Activated naive CD8-positive, alpha-beta T cell treated with anti-CD3 and anti-CD28 coated beads, Interleukin-2, amount 50 U/mL, for 16 hours (primary cell): ENCODE results near the gene ERMARD.

Source experiments
- DNase-seq: peaks from one replicate; pipeline ENCODE4 v3.0.0-alpha.2; 2020; ENCODE audit warnings: low read depth, low spot score

ERMARD gene

GRCh38 chr6:169783971-169784820 is 32.8 kb downstream of the ERMARD start:
- no peak for DNase-seq

DNA sequence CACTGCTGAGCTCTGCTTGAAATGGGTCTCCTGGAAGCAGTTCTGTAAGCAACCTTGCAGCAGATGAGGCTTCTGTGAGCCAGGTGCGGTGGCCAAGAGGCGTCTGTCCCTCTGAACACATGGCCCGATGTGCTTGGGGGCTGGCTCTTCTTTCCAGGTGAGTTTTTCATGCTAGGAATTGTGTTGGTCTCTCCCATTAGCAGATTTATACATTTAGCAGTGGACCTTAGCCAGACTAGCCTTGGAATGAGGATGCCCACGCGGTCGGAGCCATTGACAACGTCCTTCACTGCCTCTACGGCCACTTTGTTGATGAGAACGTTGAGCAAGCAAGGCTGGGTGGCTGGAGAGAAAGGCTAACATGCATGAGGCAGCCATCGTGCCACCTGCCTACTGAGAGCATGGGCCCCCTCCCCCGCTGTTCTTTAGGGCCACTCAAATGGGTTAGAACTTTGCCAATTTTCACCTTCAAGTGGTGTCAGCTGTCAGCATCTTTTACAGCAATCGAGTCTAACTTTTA is 33.5 kb downstream of the ERMARD start:
- DNase-seq = no peak

GRCh38 chr6:169785566-169785965 is 34.1 kb downstream of the ERMARD start:
- DNase-seq = no peak

DNA sequence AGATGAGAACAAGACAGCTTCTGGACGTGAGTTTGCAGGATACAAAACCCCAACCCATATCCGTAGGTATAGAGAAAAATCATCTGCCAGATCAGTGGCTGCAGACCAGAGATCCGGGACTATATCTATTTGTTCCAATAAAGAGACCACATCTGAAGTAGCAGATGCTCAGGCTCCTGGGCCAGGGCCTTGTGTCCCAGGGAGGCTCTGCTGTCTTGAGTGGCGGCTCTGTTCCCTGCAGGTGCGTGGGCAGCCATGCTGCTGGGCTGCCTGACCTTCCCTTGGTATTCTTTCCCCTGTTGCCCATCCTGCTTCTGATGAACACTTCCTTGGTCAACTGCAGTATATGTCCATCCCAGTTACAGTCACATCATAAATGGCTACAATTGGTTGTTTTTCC is 34.9 kb downstream of the ERMARD start:
- no peak for DNase-seq

DNA sequence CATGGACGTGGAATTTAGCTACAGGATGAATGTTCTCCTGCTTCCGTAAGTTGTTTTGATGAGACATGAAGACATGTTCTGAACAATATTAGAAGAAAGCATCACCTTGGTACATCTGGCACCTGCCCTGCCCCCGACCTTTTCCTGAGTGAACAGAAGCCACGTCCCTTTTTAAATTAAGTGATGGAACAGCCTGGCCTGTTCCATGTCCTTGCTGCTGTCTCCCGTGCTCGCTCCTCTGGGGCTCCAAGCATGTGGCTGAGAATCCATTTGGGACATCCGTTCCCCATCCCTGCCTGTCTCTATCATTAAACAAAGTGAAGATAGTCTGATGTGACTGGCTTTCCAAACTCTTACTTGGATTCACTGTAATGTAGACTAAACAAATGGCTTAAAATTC is 36.4 kb downstream of the ERMARD start:
- DNase-seq = no peak

DNA sequence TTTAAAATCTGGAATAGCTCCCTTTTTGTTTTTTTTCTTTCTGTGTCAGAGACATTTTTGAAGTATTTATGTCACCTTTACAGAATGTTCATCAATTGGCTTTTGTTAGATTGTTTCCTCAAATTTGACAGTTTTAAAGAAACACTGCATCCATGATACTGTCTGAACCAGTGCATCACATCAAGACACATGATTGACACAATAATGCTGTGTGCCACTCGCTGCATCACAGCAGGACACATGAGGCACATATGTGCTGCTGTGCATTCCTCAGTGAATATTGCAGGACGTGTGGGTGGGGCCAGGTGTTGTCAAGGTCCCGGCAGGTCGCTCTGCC is 37.4 kb downstream of the ERMARD start:
- DNase-seq = no peak

- DNase-seq = no peak
These were observed 37.9 kb downstream of the ERMARD start for GRCh38 chr6:169789146-169789943.

- peak; percentile 45 for DNase-seq
These were observed 38.8 kb downstream of the ERMARD start for GRCh38 chr6:169789944-169790927.

GRCh38 chr6:169791721-169792131 is 40.3 kb downstream of the ERMARD start:
- no peak for DNase-seq

DNA sequence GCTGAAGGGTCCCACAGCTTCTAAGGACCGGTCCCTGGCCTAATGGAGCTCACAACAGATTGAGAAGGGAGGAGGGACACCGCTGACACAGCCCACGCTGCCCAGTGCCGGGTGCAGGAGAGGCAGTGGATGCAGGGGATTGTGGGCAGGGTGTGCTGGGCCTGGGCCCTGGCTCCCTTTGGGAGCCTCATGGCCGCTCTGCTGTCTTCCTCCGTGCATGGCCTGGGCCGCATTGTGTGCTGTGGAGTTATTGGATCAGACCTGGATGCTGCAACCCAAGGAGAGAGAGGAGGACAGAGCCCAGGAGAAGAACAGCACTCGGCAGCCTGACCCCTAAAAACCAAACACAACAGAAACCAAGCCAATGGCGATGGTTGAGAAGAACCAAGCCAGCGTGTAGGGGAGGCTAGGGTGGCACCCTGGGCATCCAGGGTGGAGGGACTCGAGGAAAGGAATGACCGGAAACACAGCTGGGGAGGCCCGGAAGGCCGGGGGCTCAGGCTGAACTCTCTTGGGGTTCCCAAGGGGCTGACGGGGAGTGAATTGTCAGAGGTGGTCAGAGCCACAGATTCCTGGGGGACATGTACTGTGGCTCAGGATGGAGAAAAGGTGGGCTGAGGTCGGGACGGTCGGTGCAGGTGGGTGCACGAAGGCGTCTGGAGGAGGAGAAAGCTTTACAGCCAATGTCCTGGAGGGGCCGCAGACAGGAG is 41.0 kb downstream of the ERMARD start:
- DNase-seq = no peak

DNA sequence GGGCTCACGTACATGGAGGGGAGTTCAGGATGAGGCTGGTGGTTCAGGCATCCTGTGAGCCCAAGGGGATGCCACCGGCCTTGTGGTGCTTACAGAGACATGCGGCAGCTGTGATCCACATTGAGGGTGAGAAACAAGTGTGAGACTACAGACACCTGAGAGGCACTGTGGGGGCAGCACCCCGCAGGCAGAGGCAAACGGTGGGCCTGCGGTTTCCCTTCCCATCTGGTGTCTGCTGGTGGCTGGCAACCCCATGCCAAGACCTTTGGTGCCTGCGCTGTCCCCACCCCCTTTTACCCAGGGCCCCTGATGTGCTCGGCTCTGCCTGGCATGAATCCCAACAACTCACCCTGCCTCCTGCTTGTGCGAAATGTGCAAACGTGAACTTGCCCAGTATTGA is 42.0 kb downstream of the ERMARD start:
- no peak for DNase-seq

DNA sequence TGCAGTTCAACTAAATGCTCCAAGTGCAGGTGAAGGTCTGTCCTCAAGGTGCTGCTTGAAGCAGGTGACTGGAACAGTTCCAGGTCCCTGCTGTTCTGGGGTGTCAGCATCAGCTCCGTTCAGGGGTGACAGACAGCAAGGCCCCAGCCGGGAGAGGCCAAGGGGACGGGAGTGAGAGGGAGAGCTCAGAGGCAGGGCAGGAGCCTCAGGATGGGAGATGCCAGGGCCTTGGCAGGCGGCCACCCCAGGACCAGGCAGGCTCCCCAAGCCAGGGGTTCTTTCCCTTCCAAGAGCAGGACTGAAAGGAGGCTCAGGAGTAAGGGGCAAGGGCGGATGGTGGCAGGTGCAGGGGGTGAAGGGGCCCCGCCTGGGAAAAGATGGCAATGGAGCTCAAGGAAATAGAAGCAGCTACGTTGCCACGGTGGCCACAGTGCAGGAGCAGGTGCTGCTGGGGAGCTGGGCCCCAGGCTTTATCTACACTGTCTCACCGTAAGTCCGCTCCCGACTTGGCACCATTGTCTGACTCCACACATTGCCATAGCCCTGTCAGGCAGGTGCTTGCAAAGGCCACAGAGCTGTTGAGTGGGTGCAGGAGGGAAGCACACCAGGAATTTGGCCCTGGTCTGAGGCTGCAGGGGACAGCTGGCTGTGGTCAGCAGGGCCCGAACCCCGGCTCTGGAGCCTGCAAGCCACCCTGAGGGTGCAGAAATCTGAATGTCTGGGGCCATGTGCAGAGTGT is 43.1 kb downstream of the ERMARD start:
- DNase-seq = no peak

DNA sequence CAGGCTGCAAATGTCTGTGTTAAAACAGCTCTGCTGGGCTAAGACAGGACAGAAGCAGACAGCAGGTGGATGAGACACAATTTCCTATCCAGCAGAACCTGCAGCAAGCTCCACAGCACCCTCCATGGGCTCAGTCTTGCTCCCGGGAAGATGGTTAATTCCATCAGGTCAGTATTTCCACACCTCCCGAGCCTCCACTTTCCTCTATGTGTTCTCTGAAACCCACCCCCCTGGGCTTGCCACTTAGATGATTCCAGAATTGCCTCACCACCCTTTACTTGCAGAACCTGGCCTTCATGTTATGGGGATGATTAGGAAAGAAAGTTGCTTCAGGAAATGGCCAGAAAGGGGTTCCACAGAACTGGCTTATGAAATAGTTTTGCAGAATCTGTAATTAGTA is 43.8 kb downstream of the ERMARD start:
- DNase-seq = no peak

DNA sequence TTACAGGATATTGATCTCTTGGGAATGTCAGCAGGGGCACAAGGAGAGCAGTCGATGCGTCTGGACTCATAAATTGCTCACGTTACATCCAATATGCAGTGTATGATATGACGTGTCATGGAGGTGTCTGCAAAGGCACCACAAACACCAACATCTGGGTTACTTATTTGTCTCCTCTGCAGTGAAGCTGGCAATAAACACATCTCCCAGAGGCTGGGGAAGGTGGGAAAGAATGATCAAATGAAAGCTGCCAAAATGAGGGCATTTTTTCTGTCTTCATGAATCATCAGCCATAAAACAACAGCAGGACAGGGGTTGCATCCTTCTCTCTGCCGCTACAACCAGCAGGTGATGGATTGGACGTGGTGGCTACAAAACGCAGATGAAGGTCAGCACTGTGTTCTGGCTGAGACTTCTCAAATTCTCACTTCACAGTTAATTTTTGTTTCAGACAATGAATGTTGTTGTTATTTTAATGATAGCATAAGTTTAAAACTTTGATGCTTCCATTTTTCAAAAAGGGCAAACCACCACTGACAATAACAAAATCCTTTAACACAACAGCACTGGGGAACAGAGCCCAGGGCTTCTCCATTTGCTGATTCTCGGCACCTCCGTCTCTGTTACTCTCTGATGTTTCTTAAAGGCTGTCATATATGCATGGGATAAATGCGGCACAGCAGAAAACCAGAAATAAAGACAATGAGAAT is 47.5 kb downstream of the ERMARD start:
- no peak for DNase-seq

GRCh38 chr6:169799474-169799926 is 48.1 kb downstream of the ERMARD start:
- DNase-seq = no peak

DNA sequence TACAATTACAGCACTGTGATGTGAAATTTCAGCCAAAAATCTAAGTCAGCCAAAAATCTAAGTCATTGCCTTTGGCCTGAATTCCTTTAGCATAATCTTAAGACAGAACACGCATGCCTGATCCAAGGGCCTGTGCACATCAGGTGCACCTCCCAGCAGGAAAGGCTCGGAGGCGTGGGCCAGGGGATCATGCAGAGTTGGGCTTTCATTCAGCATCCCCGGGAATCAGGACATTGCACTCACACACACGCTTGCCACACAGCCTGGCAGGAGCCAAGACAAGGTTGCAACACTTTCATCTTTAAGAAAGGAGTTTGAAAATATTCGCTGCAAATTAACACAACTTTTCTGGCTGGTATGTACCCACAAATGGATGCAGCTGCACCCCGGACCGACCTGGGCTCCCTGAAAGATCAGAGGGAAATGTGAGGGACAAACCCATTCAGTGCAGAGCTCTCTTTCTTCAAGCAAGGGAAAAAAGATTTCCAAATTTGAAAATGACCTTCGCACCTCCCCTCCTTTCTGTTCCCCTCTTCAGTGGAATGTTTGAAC is 48.8 kb downstream of the ERMARD start:
- DNase-seq = no peak

- no peak for DNase-seq
These were observed 49.4 kb downstream of the ERMARD start for GRCh38 chr6:169800668-169801395.

GRCh38 chr6:169801396-169802160 is 50.2 kb downstream of the ERMARD start:
- DNase-seq = no peak
